Kidney (tissue), 14 donors: Measurements from ENCODE around the gene DNMT3B. TPM values are rescaled to one million over a fixed set of nuclear protein-coding genes. Genes with fewer than 3 reads are reported as not detected.

Experiments used
- DNase-seq, 5 donors: peaks; one replicate each; pipeline ENCODE4 v3.0.0-alpha.2; 2013 to 2020
- FAIRE-seq: peaks from 2 replicates; lab custom pipeline; 2012; peaks lifted over from hg19 to GRCh38; lab: Jason Lieb, UNC
- H3K27ac ChIP-seq, 2 donors: one replicate each; pipeline ENCODE4 v1.7.0; 2013; ENCODE audit warnings: low read depth in 2 of 2, low read length in 2 of 2, inconsistent platforms in 1 of 2
- H3K27me3 ChIP-seq: one replicate; pipeline ENCODE4 v1.7.1; 2013; ENCODE audit warnings: low read length, inconsistent platforms; ENCODE audit not compliant: control insufficient read depth, insufficient read depth
- H3K36me3 ChIP-seq, 3 donors: one replicate each; pipeline versions ENCODE4 v1.7.0 to v1.7.1; 2013; ENCODE audit warnings: low read length in 3 of 3, control low read depth in 1 of 3, inconsistent platforms in 1 of 3; ENCODE audit not compliant: insufficient read depth in 3 of 3, control insufficient read depth in 2 of 3
- H3K4me1 ChIP-seq, 3 donors: one replicate each; pipeline versions ENCODE4 v1.7.0 to v1.7.1; 2013; ENCODE audit warnings: low read length in 3 of 3, inconsistent platforms in 1 of 3, low read depth in 1 of 3; ENCODE audit not compliant: control insufficient read depth in 2 of 3, insufficient read depth in 2 of 3
- H3K4me3 ChIP-seq, 3 donors: one replicate each; pipeline versions ENCODE4 v1.7.0 to v1.8.1; 2013; ENCODE audit warnings: low read length in 3 of 3, control low read depth in 1 of 3, inconsistent platforms in 1 of 3
- H3K9ac ChIP-seq, 3 donors: one replicate each; pipeline versions ENCODE4 v1.7.0 to v1.7.1; 2013; ENCODE audit warnings: low read length in 3 of 3, control low read depth in 1 of 3, inconsistent platforms in 1 of 3
- H3K9me3 ChIP-seq, 3 donors: one replicate each; pipeline versions ENCODE4 v1.7.0 to v1.7.1; 2013; ENCODE audit warnings: low read length in 3 of 3, control low read depth in 1 of 3, inconsistent platforms in 1 of 3; ENCODE audit not compliant: control insufficient read depth in 2 of 3, insufficient read depth in 1 of 3
- intact Hi-C: fragments of 100-400 bp; cut with DNase I; formaldehyde crosslinking; loops from one replicate; pipeline ENCODE4 v1.11.1; 2022
- polyA plus RNA-seq: library from polyadenylated mRNA; stranded (reverse); fragments of 350-450 nt; fragmentation: Illumina TruSeq; extraction: RNeasy Lipid Tissue Mini Kit (QIAGEN cat#74804); gene quantifications from one replicate; pipeline ENCODE4 v1.2.3, GENCODE V29; 2014; ENCODE audit warnings: low read depth, low replicate concordance; ENCODE audit not compliant: insufficient read depth
- total RNA-seq: library from RNA; stranded (reverse); fragmentation: NEBNext Ultra II Directional; extraction: Animal tissue kit (Norgen Biotek cat#: 25700); gene quantifications from one replicate; pipeline ENCODE4 v1.2.1, GENCODE V29; 2021
- TF ChIP-seq, protein P1 (sequence below): IDR thresholded peaks from 3 replicates; pipeline ENCODE4 v1.5.1; 2012; ENCODE audit warnings: mild to moderate bottlenecking, moderate library complexity, borderline replicate concordance; ENCODE audit not compliant: insufficient read depth; ENCODE audit errors: extremely low read depth
- donor health status: control.
- donor health status: control.
- donor health status: control.
- donor health status: control.
- donor health status: control.
- donor health status: DM: yes; HTN: yes; CAD: no.
- donor health status: Normal renal cell carcinoma (clear cell type).

DNMT3B gene
- total and polyA plus RNA-seq, 2 donors from 2014 or later = 1.2 to 2.9 TPM

DNA sequence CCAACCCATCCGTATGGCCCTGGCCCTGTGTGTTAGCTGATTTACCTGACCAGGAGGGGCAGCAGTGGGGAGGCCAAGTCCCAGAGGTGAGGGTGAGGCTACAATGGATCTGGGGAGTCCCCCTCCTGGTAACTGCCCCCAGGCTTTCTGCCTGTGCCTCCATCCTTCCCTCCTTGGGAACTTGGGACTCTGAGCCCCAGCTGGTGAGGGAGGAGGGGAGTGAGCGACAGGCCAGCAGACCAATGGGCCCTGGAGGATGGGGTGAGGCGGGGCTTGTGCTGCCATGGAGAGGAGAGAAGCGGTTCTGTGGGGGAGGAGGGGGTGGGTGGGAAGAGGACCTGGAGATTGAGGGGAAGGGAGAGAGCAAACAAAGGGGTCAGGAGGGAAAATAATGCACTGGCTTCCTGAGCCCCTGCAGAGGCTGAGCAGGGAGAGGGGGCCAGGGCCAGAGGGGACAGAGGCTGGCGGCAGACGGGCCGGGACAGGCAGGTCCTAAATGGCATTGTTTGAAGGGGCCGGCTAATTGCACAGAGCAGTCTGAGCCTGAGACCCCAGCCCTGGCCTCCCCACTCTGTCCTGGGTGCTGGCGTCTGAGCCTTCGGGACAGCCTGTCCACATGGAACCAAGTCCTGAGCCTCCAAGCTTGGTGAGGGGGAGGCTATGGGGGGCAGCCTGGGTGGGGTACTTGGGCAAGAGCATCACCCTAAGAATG is 17.5 kb downstream of the DNMT3B start:
- Histone ChIP-seq H3K9ac (no peak overlapping the region), H3K9me3 (no peaks in the 10 kb centered on the region), H3K36me3 (no peaks in the 10 kb centered on the region), H3K27me3 (no peaks in the 10 kb centered on the region), H3K4me1 (peaks cover 0 to 16% (median 4%) of the 10 kb centered on the region in 3 donors), H3K27ac (no peak overlapping the region), H3K4me3 (no peak overlapping the region)
- FAIRE-seq = no peak
- intact Hi-C loops = no loop called here
- TF ChIP-seq, protein P1, sequence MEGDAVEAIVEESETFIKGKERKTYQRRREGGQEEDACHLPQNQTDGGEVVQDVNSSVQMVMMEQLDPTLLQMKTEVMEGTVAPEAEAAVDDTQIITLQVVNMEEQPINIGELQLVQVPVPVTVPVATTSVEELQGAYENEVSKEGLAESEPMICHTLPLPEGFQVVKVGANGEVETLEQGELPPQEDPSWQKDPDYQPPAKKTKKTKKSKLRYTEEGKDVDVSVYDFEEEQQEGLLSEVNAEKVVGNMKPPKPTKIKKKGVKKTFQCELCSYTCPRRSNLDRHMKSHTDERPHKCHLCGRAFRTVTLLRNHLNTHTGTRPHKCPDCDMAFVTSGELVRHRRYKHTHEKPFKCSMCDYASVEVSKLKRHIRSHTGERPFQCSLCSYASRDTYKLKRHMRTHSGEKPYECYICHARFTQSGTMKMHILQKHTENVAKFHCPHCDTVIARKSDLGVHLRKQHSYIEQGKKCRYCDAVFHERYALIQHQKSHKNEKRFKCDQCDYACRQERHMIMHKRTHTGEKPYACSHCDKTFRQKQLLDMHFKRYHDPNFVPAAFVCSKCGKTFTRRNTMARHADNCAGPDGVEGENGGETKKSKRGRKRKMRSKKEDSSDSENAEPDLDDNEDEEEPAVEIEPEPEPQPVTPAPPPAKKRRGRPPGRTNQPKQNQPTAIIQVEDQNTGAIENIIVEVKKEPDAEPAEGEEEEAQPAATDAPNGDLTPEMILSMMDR = no peak
- peak in 4 of 5 donors; percentile 66 to 88 (median 78) for DNase-seq

DNA sequence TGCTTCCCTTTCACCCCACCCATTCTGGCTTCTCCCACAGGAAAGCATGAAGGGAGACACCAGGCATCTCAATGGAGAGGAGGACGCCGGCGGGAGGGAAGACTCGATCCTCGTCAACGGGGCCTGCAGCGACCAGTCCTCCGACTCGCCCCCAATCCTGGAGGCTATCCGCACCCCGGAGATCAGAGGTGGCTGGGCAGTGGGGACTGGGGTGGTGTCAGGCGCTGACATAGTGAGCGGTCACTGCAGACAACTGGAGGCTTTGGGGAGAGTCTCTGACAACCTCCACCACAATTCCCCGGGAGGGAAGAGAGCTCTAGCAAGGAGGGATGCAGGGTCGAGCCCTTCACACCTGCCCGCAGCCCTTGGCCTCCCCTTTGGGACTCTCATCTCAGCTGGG is 18.1 kb downstream of the DNMT3B start:
- no peak overlapping the region for H3K4me3 ChIP-seq
- TF ChIP-seq, protein P1 = no peak
- no peaks in the 10 kb centered on the region for H3K27me3 ChIP-seq
- no peak overlapping the region for H3K9ac ChIP-seq
- H3K4me1 ChIP-seq = peaks cover 0 to 16% (median 4%) of the 10 kb centered on the region in 3 donors
- no peak overlapping the region for H3K27ac ChIP-seq
- DNase-seq (no peak), FAIRE-seq (no peak)
- peaks cover 0 to under 1% (median 0%) of the 10 kb centered on the region in 3 donors for H3K36me3 ChIP-seq
- no peaks in the 10 kb centered on the region for H3K9me3 ChIP-seq
- intact Hi-C loops = no loop called here

DNA sequence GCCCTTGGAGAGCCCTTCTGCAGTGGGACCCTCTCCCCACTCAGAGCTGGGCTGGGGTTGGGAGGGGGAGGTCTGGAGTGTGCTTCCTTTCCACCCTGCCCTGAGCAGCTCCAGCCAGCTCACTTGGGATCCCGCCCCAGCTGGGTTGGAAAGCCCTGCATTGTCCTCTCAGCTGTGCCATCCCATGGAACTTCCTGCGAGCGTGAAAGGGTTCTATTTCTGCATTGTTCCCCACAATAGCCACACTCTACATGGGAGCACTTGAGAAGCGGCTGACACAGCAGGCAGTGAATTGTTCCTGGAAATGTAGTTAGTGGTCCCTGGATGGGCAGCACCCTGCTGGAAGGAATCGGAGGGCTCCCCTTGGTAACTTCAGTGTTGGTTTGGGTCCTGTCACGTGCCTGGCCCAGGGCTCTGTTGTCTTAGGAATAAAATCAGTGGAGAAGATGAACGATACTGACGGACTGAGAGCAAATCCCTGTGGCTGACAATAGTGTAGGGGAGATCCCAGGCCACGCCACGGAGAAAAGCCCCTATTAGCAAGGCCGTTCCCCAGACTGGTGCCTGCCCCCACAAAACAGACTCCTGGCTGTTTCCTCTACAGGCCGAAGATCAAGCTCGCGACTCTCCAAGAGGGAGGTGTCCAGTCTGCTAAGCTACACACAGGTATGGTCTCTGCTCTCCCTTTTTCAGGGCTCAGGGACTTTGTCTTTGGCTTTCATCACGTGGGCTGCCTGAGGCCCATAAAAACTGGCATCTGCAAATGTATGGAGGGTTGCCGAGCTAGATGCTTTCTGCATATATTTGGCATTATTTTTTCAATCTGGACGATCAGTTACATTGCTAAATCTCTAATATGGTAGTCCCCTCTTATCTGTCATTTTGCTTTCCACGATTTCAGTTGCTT is 18.8 kb downstream of the DNMT3B start:
- TF ChIP-seq, protein P1 = no peak
- Histone ChIP-seq H3K36me3 (peaks cover 0 to 3% (median 0%) of the 10 kb centered on the region in 3 donors), H3K4me1 (peaks cover 0 to 16% (median 4%) of the 10 kb centered on the region in 3 donors), H3K27ac (no peak overlapping the region), H3K27me3 (no peaks in the 10 kb centered on the region), H3K9ac (no peak overlapping the region), H3K9me3 (no peaks in the 10 kb centered on the region), H3K4me3 (no peak overlapping the region)
- FAIRE-seq = no peak
- DNase-seq = no peak
- intact Hi-C loops = no loop called here
